Measurements from ENCODE around the gene PML. TPM values are rescaled to one million over a fixed set of nuclear protein-coding genes. Genes with fewer than 3 reads are reported as not detected.
"Not testable (repeated sequence)": the region's sequence is repeated elsewhere in the genome, so short reads cannot be mapped to it uniquely, and the experiment has no call there.

PML gene
- total RNA-seq, 2 experiments from 2014 or later: 37.0 to 38.9 TPM

DNA sequence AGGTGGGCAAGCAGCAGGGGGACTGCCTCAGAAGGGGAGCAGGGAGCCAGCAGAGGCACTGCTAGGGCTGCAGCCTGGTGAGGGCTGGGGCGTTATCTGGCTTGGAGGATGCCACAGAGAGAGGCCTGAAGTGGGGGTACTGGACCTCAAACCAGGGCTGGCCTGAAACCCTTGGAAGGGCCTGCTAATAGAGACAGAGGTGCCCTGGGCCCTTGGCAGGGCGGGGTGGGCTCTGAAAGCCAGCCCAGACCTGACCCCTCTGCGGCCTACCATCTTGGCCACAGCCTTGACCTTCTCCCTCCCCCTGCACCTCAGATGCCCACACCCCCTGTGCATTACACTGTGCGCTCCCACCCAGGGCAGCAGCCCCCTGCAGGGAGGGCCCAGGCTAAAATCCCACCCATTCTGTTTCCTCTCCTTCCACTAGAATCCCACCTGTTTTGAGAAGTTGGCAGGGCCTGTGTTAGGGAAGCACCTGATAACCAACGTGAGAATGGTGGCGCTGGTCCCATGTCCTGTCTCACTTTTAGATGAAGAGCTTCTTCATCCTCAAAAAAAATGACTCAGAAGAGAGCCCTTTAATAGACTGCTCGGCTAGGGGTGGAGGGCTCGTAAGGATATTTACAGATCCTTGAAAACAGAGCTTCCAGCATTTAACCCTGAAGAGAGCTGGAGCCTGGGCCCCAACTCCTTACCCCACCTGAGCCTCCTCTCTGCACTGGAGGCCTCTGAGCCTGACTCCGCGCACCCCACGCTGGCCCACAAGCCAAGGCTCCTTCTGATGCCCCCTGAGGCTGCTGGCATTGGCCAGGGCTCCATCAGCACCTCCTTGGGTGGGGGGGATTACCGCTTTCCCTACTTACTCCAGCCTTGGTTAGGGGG lies 38.4 kb upstream of the PML start:
- ChIA-PET POLR2A (interaction anchor here (1.1 kb wide), 1 partner anchor 28 kb away, joined by 11 read pairs; no protein-coding TSS in a partner anchor), CTCF (interaction anchor here (1.3 kb wide), 2 partner anchors 10 to 23 kb away, joined by 3 to 5 read pairs; no protein-coding TSS in a partner anchor)

DNA sequence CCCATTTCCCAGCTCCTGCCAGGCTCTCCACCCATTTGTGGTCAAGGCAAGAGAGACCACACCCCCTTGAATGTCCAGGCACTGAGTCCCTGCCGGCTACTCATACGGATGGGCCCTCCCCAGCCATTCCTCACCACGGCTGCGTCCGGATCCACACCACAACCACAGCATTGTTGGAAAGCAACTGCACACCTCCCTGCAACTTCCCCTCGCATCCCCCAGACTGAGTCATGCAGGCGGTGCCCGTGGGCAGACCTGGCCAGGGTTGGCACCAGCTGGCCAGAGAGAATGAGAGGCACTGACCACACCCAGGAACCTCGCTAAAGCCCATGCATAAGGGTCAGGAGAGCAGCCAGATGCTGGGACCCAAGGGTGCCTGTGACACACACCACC lies 37.8 kb upstream of the PML start:
- POLR2A ChIA-PET: interaction anchor here (1.1 kb wide), 1 partner anchor 29 kb away, joined by 11 read pairs; no protein-coding TSS in a partner anchor
- CTCF ChIA-PET: interaction anchor here (0.9 to 1.3 kb wide), 3 partner anchors 9 to 24 kb away, joined by 3 to 5 read pairs (median 3); no protein-coding TSS in a partner anchor

DNA sequence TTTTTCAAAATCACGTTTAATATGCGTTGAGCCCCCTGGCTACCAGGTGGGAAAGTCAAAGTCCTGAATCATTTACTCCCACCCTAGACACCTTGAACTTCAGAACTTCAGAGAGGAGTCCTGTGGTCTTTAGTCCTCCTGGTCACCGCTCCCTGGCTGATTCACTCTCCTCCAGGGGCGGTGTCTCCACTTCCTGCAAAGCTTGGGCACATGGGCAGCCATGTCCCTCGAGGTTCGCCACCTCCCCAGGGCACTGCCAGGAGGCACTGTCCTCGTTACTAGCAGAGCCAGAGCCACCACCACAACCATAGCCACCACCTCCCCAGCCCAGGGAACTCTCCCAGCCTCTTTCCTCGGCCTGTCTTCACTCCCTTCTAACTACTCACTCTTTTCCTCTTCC lies 37.2 kb upstream of the PML start:
- ChIA-PET CTCF (interaction anchor here (0.9 to 1.3 kb wide), 2 partner anchors 8 to 21 kb away, joined by 3 to 5 read pairs; no protein-coding TSS in a partner anchor), POLR2A (no interaction called here)

- ChIA-PET POLR2A (no interaction called here), CTCF (interaction anchor here (1.3 kb wide), 1 partner anchor 8 kb away, joined by 5 read pairs; no protein-coding TSS in a partner anchor)
Observed at GRCh38 chr15:73957785-73958184, 36.7 kb upstream of the PML start.

GRCh38 chr15:73959012-73959581 lies 35.4 kb upstream of the PML start:
- ChIA-PET CTCF (interaction anchor here (0.7 to 1.3 kb wide), 4 partner anchors 14 to 62 kb away, joined by 3 to 4 read pairs (median 3); no protein-coding TSS in a partner anchor), POLR2A (no interaction called here)

- ChIA-PET CTCF (interaction anchor here (1.0 to 2.0 kb wide), 4 partner anchors 9 to 62 kb away, joined by 3 to 6 read pairs (median 3); no protein-coding TSS in a partner anchor), POLR2A (no interaction called here)
Observed at GRCh38 chr15:73959801-73960200, 34.7 kb upstream of the PML start.

GRCh38 chr15:73960472-73961070 lies 33.9 kb upstream of the PML start:
- CTCF ChIA-PET: interaction anchor here (2.0 kb wide), 1 partner anchor 10 kb away, joined by 6 read pairs; no protein-coding TSS in a partner anchor
- POLR2A ChIA-PET: not testable (repeated sequence)

DNA sequence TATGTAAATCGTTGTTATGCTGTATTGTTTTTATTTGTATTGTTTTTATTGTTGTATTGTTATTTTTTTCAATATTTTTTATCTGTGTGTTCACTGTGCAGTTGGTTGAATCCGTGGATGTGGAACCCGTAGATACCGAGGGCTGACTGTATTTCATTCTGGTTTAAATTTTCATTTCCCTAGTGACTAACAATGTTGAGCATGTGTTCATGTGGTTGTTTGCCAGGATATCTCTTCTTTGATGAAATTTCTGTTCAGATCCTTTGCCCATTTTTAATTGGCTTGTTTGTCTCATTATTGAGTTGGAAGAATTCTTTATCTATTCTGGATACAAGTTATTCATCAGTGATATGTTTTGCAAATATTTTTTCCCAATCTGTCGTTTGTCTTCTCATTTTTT lies 32.1 kb upstream of the PML start:
- CTCF ChIA-PET: interaction anchor here (1.5 kb wide), 1 partner anchor 35 kb away, joined by 3 read pairs; no protein-coding TSS in a partner anchor
- POLR2A ChIA-PET: no interaction called here

GRCh38 chr15:73964736-73965093 lies 29.8 kb upstream of the PML start:
- POLR2A ChIA-PET: interaction anchor here (0.6 kb wide), 1 partner anchor 466 kb away, joined by 3 read pairs; no protein-coding TSS in a partner anchor
- CTCF ChIA-PET: interaction anchor here (0.7 to 3.2 kb wide), 16 partner anchors 8 to 90 kb away, joined by 3 to 22 read pairs (median 4); partner anchors contain the start of gene PML

DNA sequence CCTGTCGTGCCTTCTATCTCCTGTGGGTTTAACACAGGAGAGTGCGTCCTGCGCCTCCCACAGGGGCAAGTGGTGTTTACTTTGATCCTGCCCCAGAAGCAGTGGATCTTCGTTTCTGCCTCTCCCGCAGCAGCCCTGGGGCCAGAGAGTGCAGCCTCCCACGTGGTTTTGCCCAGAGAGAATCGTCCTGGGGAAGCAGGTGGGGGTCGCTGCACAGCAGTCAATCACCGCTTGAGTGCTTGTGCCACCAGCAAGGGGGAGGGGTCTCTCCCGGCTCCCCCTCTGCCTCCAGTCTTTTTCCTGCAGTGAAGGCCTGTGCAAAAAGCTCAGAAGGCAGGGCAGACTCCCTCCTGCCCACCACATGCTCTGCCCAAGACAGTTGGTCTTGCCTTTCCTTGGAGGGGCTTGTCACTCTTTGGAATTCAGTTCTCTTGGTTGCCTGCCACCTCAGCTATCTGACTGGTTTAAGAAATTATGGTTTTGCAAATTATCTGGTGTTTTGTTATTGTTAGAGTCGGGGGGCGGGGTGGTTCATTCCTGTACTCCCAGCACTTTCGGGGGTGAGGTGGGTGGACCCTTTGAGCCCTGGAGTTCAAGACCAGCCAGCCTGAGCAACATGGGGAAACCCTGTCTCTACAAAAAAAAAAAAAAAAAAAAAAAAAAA lies 29.3 kb upstream of the PML start:
- ChIA-PET POLR2A (interaction anchor here (0.6 to 0.7 kb wide), 2 partner anchors 79 to 465 kb away, joined by 3 to 11 read pairs; no protein-coding TSS in a partner anchor), CTCF (interaction anchor here (0.8 to 3.2 kb wide), 13 partner anchors 8 to 91 kb away, joined by 3 to 22 read pairs (median 5); partner anchors contain the start of gene PML)

GRCh38 chr15:73965758-73966113 lies 28.8 kb upstream of the PML start:
- ChIA-PET POLR2A (interaction anchor here (0.7 kb wide), 1 partner anchor 78 kb away, joined by 11 read pairs; no protein-coding TSS in a partner anchor), CTCF (interaction anchor here (0.8 to 3.2 kb wide), 12 partner anchors 9 to 91 kb away, joined by 3 to 22 read pairs (median 6); partner anchors contain the start of gene PML)

DNA sequence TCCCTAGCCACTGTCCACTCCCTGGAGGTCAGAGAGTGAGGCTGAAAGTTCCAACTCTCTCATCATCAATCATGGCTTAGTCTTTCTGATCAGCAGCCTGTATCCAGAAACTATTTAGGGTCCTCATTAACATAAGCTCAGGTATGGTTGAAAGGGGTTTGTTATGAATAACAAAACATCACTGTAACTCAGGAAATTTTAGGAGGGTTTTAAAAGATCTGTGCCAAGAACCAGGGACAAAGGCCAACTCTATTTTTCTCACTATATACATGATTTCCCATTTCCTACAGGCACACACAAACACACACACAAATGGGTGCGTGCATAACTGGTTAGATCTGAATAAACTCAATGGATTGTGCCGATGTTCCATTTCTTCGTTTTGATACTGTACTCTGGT lies 26.1 kb upstream of the PML start:
- ChIA-PET CTCF (no interaction called here), POLR2A (no interaction called here)

DNA sequence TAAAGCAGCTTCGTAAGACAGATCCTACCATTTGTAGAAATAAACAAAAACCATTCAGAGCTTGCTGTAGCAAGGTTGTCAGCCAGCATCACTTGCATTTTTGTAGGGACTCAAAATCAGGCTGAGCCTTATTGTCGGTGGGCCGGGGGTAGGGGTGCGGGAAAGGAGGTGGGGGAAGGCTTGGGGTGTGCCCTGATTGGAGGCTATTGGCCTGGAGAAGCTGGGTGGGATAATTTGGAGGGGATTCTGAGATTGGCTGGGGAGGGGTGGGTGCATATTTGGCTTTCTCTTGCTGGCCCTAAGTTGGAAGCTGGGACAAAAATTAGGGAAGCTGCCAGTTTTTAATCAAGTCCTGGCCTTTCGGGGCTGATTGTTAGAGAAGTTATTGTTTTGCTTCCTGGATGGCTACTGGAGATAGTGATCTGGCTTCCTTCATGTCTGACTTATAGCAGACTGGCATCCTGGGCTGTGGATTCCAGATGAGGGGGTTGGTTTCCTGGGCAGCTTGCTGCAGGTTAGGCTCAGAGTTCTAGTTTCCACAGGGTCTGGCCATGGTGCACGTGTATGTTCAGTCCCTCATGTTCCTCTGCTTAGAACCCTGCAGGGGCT lies 25.3 kb upstream of the PML start:
- CTCF ChIA-PET: interaction anchor here (0.7 to 1.5 kb wide), 3 partner anchors 21 to 72 kb away, joined by 3 to 4 read pairs (median 3); no protein-coding TSS in a partner anchor
- POLR2A ChIA-PET: no interaction called here

DNA sequence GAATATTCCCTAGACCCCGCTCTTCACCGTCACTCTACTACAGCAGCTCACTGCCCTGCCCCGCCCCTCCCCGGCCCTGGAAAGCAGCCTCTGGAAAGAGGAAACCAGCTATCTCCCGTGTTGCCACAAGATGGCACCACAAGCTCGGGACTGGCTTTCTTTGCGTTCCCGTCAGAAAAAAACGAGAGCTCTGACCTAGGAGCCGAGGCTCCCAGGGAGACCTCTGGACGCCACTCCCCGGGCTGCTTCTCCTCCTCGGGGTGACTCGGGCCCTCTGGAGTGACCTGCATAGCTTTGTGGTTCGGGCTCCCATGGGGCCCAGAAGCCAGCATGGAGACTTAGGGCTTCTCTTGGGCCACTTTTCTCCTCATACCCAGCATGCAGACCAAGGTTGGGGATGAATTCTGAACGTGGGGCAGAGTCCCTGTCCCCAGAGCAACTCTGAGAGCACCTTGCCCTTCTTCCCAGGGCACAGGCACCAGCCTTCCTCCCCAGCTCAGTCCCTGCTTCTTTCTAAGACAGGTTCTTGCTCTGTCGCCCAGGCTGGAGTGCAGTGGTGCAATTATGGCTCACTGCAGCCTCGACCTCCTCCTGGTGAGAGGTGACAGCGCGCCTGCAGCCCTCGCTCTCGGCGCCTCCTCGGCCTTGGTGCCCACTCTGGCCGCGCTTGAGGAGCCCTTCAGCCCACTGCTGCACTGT lies 21.4 kb upstream of the PML start:
- ChIA-PET CTCF (interaction anchor here (0.7 to 3.1 kb wide), 22 partner anchors 9 to 349 kb away, joined by 3 to 13 read pairs (median 5); partner anchors contain the start of gene PML), POLR2A (interaction anchor here (1.1 to 1.6 kb wide), 2 partner anchors 34 to 75 kb away, joined by 3 read pairs; no protein-coding TSS in a partner anchor)

- POLR2A ChIA-PET: interaction anchor here (1.6 kb wide), 1 partner anchor 33 kb away, joined by 3 read pairs; no protein-coding TSS in a partner anchor
- CTCF ChIA-PET: interaction anchor here (1.0 to 3.1 kb wide), 11 partner anchors 8 to 101 kb away, joined by 3 to 13 read pairs (median 5); partner anchors contain the start of gene PML
Observed at GRCh38 chr15:73973683-73974200, 20.8 kb upstream of the PML start.

DNA sequence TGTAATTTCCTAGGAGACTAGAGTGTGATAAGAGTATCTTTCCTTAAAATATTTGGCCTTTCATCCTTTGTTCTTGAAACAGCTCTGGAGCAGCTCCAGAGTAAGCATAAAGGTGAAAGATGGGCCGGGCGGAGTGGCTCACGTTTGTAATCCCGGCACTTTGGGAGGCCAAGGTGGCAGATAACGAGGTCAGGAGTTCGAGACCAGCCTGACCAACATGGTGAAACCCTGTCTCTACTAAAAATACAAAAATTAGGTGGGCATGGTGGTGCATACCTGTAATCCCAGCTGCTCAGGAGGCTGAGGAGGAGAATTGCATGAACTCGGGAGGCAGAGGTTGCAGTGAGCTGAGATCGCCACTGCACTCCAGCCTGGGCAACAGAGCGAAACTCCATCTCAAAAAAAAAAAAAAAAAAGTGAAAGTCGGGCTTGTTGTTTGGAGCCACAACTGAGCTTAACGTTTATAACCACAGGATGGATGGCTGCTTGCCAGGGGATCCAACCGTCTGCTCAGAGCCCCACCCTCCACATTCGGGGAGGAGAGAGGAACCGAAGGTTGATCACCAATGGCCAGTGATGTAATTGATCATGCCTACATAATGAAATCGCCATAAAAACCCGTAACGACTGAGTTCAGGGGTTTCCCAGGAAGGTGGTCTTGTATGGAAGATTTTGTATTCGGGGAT lies 18.9 kb upstream of the PML start:
- POLR2A ChIA-PET: not testable (repeated sequence)
- CTCF ChIA-PET: interaction anchor here (1.0 to 1.7 kb wide), 4 partner anchors 10 to 25 kb away, joined by 3 to 5 read pairs (median 4); partner anchors contain the start of gene PML

- POLR2A ChIA-PET: no interaction called here
- CTCF ChIA-PET: interaction anchor here (0.6 kb wide), 1 partner anchor 1197 kb away, joined by 3 read pairs; no protein-coding TSS in a partner anchor
Observed at GRCh38 chr15:73978896-73979295, 15.6 kb upstream of the PML start.

Measured in activated CD8-positive, alpha-beta memory T cell treated with anti-CD3 and anti-CD28 coated beads for 36 hours (primary cell).